ENCODE data around the gene RASL12.

- peak; percentile 65 to 71 (median 69) for TF ChIP-seq CTCF (IDR thresholded peaks at IDR 0.05)
- no peak for TF ChIP-seq POLR2A (IDR thresholded peaks at IDR 0.05)
These were observed 33.7 kb upstream of the RASL12 start for GRCh38 chr15:65101411-65101890.
